Head of caudate nucleus (tissue), 42 donors: ENCODE measurements around the gene LRCH2.

Source experiments
- DNase-seq, 42 donors: peaks; one replicate each; pipeline versions ENCODE4 v3.0.0 to v3.0.0-alpha.2; 2020 to 2021; ENCODE audit warnings: mixed read lengths in 7 of 42
- intact Hi-C: fragments of 100-400 bp; cut with DNase I; formaldehyde crosslinking; loops from one replicate; pipeline ENCODE4 v1.15.0; 2022

Gene LRCH2

DNA sequence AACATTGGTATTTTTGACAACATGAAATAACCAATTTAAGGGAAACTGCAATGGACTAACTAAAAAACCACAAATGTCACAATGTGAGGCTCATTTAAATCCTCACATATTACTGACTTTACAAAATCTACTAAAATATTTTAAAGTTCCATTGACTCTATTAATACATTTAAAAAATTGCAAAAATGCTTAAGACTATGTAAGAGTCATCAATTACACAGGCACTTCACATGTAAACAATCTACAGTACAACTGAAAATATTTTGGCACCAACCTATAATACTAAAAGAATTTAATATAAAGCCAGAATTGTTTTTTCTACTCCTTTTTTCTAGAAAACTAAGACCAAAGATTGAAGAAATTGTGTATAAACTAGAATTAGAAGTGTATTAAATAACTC is 121.5 kb downstream of the LRCH2 start:
- no peak for DNase-seq
- intact Hi-C loops: no loop called here

GRCh38 chrX:115098897-115099296 is 135.0 kb downstream of the LRCH2 start:
- intact Hi-C loops: no loop called here
- DNase-seq: no peak

GRCh38 chrX:115093191-115093590 is 140.7 kb downstream of the LRCH2 start:
- DNase-seq: no peak
- intact Hi-C loops: no loop called here

GRCh38 chrX:115089419-115089818 is 144.5 kb downstream of the LRCH2 start:
- DNase-seq: no peak
- intact Hi-C loops: no loop called here

DNA sequence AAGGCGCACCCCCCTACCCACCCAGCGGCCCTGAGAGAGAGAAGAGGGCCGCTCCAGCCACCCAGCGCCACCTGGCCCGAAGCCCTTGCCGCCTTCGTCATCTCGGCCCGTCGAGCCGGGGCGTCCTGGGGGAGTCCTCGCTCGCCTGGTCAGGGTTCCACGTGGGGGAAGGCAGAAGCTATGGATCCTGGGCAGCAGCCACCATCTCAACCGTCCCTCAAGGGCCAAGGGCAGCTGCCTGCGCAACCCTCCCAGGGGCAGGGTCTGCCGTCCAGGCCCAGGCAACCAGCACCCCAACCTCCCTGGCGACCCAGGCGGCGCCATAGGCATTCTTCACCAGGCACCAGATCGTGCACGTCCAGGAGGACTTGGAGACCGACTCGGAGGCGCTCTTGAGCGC is 165.0 kb downstream of the LRCH2 start:
- intact Hi-C loops: no loop called here
- peak in 1 of 42 donors; percentile 1 for DNase-seq

GRCh38 chrX:115067812-115068211 is 166.1 kb downstream of the LRCH2 start:
- intact Hi-C loops: no loop called here
- no peak for DNase-seq

GRCh38 chrX:115065304-115065703 is 168.6 kb downstream of the LRCH2 start:
- DNase-seq: no peak
- intact Hi-C loops: no loop called here
